HG03558 (cell line): Measurements from ENCODE around the gene DNM3.

Experiments
- ATAC-seq: cut with Tn5 transposase; IDR thresholded peaks from one replicate; pipeline ENCODE4 v1.9.1; 2021; ENCODE audit warnings: moderate number of reproducible peaks; ENCODE audit not compliant: unreplicated experiment; ENCODE audit errors: extremely low read depth

DNM3 gene

DNA sequence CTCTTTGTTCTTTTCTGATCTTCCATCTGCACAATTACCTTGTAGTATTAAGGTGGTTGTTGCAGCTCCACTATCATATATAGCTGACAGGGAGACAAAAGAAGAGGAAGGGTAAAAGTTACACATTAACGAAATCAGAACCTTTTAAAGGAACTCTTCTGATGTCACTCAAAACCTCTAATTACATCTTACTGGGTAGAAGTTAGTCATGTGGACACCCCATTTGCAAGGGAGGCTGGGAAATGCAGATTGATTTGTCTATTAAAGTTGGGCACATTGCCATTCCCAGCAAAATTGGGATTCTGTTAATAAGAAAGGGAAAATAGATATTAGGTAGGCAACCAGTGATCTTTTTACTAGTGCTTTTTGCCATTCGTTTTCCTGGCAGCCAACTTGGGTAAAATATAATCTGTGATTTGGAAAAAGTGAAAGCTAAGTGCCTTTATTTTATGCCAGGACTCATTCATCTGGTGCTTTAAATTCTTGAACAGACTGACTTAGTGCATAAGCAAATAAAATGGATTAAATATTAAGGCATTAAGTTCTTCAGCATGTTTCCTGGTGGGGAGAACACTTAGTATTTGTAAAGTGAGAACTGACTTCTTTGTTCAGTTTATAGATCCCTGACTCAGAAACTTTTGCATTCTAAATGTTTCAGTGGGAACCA, 71.3 kb downstream of the DNM3 start:
- no peak for ATAC-seq

DNA sequence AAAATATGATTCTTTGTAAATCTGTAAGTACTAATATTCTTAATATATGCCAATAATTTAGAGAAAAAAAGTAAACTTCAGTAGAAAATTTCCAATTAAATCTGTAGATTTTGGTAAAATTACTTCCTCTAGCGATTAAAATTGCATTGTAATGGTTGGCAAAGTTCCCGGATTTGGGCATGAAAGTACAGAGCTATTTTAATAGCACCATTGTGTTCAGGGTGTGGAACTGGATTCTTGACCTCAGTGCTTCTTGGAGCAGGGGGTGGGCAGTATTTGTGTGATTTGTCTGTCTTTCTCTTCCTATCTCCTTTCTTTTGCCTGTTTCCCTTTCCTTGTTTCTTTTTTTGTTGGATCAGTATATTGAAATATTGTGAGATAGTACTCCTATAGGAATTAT, 72.1 kb downstream of the DNM3 start:
- no peak for ATAC-seq

DNA sequence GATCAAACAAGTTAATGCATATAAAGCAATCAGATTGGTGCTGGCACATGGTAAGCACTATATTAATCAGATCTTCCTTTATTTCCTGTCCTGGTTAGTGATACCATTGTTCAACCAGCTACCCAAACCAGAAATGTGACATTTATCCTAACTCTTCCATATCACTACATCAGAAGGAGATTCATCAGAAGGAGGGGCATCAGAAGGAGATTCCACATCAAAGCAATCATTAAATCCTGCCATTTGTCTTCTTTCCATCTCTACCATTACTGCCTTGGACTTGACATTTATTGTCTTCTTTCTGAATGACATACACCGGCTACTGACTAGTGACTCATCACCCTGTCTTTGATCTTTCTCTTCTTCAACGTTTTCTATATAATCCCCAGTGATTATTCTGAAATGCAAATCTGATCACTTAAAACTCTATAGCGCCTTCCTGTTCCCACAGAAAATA, 75.0 kb downstream of the DNM3 start:
- ATAC-seq = no peak

DNA sequence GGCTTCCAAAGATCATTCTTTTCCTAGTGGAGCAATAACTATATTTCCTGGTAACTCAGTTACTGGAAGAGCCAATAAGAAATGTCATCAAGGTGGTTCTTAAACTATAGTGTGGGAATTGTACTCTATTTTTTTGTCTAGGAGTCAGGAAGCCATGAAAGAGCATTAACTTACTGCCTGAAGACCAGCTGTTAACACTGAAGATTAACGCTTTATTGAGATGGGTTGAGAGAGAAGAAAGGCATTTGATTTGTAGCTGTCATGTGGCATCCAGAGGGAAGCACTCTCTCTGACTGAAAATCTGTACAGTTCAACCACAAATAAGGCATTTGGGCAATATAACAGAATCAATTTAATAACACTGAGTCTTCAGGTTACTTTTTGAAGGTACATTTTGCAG, 76.0 kb downstream of the DNM3 start:
- ATAC-seq = no peak

DNA sequence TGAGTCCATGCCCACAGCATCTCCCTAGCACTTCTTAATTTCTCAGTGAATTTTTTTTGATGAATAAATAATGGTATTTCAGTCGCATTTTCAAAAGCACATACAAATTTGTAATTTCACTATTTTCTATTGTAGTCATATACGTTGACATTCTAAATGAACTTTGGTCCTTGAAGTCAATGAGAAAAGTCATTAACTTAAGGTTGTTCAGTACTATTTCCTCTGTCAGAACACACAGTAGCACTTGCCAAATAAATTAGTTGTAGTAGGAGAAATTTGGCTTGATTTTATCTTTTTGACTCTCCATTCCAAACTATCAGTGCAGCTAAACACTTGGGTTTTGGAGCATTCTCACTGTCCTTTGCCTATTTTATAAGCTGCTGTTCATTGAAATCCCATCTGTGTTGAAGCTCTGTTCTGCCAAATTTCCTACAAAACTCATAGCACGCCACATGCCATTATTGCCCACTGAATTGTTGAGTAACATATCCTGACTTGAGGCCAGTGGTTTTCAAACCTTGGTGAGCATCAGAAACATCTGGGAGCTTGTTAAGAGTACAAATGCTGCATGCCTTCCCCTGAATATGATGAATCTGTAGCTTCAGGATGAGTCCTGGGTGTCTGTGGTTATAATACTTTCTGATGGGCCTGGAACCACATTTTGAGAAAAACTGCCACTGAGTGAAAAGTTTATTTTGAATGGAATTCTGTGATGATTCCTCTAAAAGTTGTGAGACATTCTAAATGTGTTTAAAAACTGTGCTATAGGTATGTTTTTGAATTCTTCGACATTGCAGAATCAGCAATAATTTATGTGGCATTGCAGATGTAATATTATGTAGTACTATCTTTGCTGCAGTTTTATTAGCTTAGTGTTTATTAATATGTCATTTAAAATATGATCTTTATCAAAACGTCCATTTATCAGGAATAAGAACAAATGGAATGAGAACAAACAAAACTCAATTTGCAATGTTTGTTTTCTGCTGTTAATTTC, 78.9 kb downstream of the DNM3 start:
- no peak for ATAC-seq

DNA sequence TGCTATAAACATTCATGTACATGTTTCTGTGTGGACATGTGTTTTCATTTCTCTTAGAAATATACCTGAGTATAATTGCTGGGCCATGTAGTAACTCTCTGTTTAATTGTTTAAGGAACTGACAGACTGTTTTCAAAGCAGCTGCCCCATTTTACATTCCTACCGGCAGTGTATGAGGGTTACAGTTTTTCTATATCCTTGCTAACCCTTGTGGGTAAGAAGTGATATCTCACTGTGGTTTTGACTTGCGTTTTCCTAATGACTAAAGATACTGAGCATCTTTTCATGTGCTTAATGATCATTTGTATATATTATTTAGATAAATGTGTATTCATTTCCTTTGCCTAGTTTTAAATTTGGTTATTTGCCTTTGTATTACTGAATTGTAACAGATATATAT, 81.7 kb downstream of the DNM3 start:
- no peak for ATAC-seq

DNA sequence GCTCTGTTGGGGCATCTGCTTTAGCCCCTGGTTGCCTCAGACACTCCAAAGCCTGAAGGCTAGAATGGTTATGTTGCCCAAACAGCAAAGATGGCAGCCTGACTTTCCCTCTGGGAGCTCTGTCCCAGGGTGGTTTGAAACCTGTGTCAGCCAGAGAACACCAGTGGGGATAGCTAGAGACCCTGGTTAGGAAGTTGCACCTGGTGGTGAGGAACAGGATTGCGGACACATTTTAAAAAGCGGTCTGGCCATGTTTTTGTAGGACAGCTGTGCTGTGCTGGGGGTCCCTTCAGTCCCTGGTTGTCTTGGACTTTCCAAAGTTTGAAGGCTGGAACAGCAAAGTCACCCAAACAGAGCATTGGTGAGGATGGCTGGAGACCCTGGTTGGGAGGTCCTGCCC, 87.8 kb downstream of the DNM3 start:
- ATAC-seq = no peak

DNA sequence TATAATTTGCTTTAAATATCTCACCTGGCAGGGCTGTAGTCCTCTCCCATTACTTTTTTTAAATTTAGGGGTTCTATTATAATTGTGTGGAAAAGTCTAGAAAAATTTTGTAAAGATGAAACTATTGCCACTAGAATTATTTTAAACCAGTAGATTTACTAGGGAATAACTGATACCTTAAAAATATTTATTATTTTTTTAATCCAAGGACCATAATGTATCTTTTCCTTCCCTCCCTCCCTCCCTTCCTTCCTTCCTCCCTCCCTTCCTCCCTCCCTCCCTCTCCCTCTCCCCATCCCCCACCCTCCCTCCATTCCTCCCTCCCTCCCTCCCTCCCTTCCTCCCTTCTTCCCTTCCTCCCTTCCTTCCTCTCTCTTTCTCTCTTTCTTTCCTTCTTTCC, 90.5 kb downstream of the DNM3 start:
- no peak for ATAC-seq

DNA sequence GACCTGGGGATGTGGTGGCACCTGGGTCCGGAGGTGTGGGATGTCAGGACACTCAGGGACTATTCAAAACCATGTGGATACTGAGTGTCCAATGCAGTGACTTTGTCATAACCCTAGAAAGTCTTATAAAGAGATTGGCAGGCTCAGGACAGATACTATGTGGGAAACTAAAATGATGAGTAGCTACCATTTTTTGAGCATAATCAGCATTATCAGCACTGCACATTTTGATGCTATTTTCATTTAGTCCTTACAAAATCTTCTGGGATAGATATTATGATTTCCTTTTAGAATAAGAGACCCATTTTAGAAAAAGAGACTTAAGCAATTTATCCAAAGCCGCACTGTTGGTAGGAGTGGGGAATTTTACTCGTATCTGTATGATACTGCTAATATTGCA, 93.4 kb downstream of the DNM3 start:
- no peak for ATAC-seq

DNA sequence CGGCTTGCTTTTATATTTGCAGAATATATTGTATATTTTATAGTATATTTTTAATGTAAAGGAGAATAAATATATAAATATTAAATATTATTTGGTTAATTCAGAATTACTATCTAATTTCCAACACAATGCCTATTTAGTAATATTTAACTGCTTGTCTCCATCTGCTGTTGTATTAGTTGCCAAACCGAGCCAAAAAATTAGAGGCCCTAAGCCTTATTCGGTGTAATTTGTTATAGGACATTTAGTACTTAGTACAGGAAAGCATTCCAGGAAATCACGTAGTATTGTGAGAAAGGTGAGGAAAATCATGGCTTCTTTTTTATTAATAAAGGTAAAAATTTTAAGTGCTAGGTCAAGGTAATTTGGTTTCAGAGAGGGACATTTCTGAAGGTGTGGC, 93.8 kb downstream of the DNM3 start:
- ATAC-seq = no peak

DNA sequence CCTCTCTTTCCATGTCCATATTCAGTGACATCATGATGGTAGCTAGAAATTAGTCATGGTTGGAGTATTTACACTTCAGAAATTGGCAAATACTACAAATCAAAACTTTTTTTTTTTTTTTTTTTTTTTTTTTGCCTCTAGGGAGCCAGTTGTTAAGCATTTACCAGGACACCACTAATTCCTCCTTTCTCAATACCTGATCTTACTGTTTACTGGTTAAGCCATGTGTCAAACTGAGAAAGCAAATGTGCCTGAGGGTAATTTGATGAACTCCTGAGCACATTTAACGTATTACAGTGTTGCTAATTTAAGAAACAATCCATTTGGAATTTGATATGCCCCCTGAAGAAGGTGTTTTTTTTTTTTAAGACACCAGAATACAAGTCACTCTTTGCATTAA, 94.4 kb downstream of the DNM3 start:
- no peak for ATAC-seq

DNA sequence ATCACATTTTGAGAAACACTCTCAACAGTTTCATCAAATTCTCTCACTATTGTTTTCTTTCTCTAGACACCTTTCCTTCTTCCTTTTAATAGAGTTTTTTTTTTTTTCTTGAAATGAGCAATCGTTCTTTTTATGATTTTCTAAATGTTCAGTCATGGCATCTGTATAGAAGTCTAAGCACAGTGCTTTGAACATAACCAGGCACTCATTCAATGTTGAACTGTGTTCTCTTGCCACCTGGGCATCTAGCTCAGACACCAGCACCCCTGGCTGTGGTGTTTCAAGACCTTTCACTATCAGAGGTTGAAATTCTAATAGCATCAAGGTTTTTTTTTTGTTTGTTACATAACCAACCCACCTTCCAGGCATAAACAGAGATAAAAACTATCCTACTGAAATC, 96.6 kb downstream of the DNM3 start:
- no peak for ATAC-seq

DNA sequence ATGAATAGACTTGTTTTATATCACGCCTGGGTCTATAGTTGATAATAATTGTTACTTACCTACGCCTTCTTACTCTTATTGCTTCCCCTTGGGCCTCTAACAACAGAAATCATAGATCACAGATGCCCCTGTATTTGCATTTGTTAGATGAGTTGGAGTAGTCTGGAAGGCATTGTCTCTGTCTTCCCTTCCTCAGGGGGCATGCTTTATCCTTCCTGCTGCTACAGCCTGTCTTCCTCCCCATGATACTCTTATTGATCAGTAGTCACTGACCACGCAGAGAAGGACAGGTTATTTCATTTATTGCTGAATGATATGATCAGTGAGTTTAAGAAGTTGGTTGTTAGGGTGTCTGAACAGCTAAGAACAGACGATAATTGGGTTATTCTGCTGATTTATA, 98.4 kb downstream of the DNM3 start:
- ATAC-seq = no peak

DNA sequence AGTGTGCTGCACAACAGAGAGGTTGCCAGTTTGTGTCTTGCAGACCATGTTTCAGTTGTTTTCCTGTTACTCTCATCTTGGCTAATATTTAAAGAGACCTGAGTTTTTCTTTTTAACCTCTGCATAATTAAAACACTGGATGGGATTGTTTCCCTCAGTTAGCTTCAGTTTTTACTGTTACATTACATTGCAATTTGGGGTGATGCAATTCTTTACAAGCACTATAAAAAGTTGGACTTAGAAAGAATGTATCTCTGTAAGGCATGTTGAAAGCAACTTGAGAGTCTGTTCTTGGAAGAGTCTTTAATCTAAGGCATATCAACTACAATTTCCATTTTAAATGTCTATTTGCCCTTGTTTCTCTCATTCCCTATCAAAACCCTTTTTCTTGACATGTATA, 99.1 kb downstream of the DNM3 start:
- no peak for ATAC-seq

DNA sequence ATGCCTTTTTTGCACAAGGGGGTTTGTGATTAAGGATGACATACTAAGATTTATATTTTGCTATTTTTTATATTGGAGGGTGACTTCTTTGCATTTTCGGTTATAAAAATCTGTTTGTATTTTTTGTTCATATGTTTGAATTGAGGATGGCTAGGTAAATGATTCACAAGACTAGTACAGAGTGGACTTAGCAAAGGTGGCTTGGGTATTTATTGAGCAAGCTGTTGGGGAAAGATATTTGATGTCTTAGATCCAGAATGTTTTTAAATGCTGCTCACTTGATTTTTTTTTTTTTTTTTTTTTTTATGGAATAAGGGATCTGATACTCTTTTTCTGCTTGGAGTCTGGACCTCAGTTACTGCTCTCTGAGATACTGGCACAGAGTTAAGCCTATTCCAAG, 100.6 kb downstream of the DNM3 start:
- no peak for ATAC-seq

DNA sequence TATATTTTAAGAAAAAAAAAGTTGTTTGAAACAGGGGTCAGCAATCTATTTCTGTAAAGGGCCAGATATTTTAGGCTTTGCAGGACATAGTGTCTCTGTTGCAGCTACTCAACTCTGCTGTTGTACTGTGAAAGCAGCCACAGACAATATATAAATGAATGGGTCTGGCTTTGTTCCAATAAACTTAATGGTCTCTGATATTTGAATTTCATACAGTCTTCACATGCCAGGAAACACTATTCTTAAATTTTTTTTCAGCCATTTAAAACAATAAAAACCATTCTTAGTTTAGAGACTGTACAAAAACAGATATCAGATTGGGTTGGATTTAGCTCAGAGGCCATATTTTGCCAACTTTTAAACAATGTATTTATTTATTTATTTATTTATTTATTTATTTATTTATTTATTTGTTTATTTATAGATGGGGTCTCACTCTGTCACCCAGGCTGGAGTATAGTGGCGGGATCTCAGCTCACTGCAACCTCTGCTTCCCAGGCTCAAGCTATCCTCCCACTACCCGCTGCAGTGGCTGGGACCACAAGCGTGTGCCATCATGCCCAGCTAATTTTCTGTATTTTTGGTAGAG, 102.8 kb downstream of the DNM3 start:
- no peak for ATAC-seq

DNA sequence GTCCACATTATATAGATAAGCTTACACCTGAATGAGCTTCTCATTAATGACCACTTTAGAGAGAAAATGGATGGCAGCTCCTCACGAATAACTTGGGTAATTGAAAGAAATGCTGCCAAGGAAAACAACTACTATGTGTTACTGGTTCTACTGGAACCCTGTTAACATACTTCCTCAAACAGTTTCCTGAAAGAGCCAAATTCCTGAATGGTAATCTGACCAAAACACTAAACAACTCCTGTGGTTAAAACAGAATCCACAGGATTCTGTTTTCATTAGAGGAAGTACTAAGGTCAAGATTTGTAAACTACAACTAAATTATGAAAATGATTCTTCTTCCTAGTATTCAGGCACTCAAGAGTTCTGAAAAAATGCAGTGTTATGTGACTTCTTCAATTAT, 107.2 kb downstream of the DNM3 start:
- no peak for ATAC-seq

DNA sequence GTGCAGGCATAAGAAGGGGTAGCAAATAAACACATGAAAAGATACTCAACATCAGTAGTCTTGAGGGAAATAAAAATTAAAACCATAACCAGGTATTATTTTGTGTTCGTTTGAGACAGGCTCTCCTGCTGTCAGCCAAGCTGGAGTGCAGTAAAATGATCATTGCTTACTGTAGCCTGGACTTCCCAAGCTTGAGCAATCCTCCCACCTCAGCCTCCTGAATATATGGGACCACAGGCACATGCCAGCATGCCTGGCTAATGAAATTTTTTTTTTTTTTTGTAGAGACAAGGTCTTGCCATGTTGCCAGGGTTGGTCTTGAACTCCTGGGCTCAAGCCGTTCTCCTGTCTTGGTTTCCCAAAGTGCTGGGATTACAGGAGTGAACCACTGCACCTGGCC, 108.0 kb downstream of the DNM3 start:
- no peak for ATAC-seq

DNA sequence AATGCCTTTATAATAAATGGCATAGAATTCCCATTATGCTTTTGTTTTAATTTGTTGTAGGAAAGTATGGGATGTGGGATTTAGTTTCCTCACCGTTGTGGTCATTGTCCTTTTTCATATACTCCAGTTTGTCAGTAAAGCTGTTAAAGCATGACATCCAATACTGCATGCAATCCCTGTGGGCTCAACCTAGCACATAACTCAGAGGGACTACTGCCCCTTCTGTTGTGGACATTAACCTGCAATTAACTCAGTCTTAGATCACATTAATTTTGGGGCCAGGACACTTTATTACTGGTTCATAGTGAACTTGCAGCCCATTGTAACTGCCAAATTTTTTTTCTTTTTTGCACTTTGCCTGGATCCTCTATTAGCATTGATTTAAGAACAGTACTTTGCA, 112.5 kb downstream of the DNM3 start:
- ATAC-seq = no peak

DNA sequence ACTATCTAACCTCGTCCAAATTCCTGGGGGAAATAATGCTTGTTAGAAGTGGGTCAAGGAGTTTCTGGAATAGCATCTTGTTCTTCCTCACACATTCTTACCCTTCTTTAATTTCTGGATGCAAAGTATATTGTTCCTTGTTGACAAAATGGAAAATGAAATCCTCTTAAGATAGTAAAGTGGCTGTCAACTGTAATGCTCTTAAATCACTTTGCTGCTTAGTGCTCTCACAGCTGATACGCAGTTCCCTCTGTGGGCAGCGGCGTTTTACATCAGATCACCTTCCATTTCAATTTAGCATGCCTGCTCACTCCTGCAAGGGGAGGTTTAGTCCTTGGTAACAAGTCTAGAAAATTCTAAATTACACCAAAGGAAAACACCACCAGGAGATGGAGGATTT, 113.1 kb downstream of the DNM3 start:
- ATAC-seq = no peak

DNA sequence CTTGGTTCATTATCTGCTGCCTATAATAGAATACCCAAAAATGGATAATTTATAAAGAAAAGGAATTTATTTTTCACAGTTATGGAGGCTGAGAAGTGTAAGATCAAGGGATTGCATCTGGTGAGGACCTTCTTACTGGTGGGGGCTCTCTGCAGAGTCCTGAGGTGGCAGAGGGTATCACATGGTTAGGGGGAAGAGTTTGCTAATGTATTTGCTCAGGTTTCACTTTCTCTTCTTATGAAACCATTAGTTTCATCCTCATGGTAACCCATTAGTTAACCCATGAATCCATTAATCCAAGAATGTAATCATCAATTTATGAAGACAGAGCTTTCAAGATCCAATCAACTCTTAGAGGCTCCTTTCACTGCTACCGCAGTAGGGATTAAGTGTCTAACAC, 120.6 kb downstream of the DNM3 start:
- no peak for ATAC-seq
